GM10248 (cell line): Measurements from ENCODE around the gene ORC4.

Experiments used
- CTCF ChIA-PET: fragments of 300-600 bp; sonication (Branson Sonifier 250); formaldehyde crosslinking; extraction: SDS; loops from one replicate; lab custom pipeline; 2021; ENCODE audit warnings: antibody characterized with exemption; lab: Yijun Ruan, JAX
- POLR2A ChIA-PET: fragments of 350-650 bp; sonication (Branson Sonifier 250); formaldehyde crosslinking; extraction: SDS; loops from one replicate; lab custom pipeline; 2020; ENCODE audit warnings: antibody characterized with exemption; lab: Yijun Ruan, JAX
- DNase-seq: peaks from one replicate; pipeline ENCODE4 v3.0.0; 2012; ENCODE audit errors: extremely low spot score
- TF ChIP-seq, protein P1 (sequence below): IDR thresholded peaks from 2 replicates; pipeline ENCODE4 v1.5.1; 2012; ENCODE audit warnings: mild to moderate bottlenecking, low read depth; ENCODE audit errors: extremely low read depth, missing control alignments, control extremely low read depth

Gene ORC4

DNA sequence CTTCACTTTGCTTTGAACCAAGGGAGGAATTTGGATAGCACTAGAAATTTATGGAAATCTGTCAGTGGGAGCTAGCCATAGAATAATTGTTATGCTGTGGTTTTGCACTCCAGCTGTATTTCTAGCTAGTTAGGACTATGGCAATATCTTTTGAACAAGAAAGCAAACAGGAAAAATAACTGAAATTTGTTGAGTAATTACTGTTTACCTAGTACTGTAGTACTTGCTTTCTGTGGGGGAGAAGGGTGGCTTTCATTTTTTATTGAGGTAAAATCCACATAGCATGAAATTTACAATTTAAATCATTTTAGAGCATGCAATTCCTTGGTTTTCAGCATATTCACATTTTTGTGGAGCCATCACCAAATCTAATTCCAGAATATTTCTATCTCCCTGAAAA is 28.7 kb upstream of the ORC4 start:
- POLR2A ChIA-PET = interaction anchor here (0.5 kb wide), 1 partner anchor 1528 kb away, joined by 3 read pairs; no protein-coding TSS in a partner anchor
- CTCF ChIA-PET = interaction anchor here (1.2 kb wide), 1 partner anchor 59 kb away, joined by 3 read pairs; no protein-coding TSS in a partner anchor
- TF ChIP-seq, protein P1, sequence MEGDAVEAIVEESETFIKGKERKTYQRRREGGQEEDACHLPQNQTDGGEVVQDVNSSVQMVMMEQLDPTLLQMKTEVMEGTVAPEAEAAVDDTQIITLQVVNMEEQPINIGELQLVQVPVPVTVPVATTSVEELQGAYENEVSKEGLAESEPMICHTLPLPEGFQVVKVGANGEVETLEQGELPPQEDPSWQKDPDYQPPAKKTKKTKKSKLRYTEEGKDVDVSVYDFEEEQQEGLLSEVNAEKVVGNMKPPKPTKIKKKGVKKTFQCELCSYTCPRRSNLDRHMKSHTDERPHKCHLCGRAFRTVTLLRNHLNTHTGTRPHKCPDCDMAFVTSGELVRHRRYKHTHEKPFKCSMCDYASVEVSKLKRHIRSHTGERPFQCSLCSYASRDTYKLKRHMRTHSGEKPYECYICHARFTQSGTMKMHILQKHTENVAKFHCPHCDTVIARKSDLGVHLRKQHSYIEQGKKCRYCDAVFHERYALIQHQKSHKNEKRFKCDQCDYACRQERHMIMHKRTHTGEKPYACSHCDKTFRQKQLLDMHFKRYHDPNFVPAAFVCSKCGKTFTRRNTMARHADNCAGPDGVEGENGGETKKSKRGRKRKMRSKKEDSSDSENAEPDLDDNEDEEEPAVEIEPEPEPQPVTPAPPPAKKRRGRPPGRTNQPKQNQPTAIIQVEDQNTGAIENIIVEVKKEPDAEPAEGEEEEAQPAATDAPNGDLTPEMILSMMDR = no peak

DNA sequence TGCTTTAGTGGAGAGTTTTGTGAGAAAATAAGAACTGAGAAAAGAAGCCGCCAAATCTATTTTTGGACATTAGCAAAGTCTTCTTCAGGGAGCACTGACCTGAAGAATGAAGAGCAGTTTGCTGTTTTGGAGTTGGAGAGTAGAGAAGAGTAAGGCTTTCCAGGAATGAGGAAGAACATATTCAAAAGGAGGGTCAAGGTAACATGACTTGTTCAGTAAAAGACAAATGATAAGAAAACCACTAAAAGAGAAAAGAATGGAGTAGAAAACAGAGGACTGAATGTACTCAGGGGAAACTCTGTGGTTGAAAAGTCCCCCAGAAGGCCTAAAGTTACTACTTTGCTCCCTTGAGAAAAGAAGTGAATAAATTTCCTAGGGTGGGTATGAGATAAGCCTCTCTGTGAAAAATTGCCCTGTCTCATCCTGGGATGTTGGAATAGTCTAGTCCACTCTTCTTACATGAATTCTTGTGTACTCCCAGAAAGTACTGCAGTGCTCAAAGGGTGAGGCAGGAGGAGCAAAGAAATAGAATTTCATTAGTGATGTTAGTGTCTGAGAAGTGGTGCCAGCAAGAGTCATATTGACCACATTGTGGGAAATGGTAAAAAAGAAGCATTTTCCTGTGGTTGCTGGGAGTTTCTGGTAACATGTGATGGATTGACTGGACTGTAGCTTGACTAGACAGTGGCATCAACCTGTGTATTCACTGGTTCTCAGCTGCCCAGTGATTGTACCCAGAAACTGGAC is 28.1 kb upstream of the ORC4 start:
- CTCF ChIA-PET = interaction anchor here (1.2 kb wide), 1 partner anchor 58 kb away, joined by 3 read pairs; no protein-coding TSS in a partner anchor
- TF ChIP-seq, protein P1 = no peak
- DNase-seq = peak; percentile 16
- POLR2A ChIA-PET = interaction anchor here (0.5 kb wide), 1 partner anchor 1528 kb away, joined by 3 read pairs; no protein-coding TSS in a partner anchor

More for the DNA sequence above, 28.7 kb upstream of the ORC4 start:
- DNase-seq = no peak

DNA sequence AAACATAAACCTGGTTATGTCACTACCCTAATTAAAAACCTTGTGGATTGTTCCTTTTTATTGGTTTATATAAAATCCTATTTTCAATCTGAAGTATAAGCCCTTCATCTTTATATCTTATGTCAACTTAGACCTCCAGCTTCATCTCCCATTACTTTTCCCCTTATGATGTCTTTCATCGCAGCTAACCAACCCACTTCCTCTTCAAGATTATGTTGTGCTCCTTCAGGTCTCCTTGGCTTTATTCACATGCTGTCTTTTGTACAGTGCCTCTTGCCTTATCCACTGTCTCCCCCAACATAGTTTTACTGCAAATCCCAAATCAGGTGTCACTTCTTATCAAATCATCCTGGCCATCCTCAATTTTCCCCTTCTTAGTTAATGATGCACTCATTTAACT is 26.3 kb upstream of the ORC4 start:
- ChIA-PET POLR2A (interaction anchor here (0.5 kb wide), 1 partner anchor 26 kb away, joined by 3 read pairs; the partner anchor contains the start of gene MBD5), CTCF (interaction anchor here (0.8 to 1.0 kb wide), 2 partner anchors 24 to 462 kb away, joined by 3 read pairs; no protein-coding TSS in a partner anchor)
- no peak for DNase-seq
- TF ChIP-seq, protein P1 = no peak

DNA sequence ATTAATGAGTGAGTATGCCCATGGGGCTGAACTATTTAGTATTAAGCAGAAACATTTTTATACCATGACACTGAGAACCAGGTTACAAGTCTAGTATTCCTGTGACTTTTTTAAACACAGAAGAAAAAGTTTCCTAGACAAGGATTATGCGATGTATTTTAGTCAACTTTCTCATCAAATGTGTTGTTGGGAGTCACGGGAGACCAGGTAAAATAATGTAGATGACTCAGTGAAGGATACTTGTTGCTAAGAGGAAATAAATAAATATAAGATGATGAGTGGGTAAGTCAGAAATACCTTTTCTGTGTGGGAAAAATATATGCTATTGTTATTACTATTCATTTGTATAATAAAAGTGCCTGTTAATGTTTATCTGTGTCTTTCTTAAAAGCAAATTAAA is 23.8 kb upstream of the ORC4 start:
- POLR2A ChIA-PET = no interaction called here
- CTCF ChIA-PET = no interaction called here
- TF ChIP-seq, protein P1 = no peak
- DNase-seq = no peak

DNA sequence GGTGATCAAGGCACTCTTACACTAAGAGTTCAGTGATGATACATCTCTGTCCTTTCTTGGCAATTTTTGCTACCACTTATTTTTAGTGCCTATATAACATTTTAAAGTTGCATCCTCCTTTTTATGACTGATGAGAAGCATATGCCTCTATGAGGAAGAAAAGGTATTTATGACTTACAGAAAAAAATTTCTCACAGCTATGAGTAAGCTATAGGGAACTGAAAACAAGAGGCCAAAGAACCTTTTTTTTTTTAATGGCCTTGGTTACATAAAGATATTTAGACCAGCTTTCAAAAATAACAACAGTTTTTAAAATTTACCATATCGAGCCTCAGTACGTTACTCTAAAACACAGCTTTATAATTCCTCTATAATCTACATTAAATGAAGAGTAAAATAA is 21.7 kb upstream of the ORC4 start:
- CTCF ChIA-PET = interaction anchor here (0.8 to 2.1 kb wide), 7 partner anchors 9 to 34 kb away, joined by 3 to 6 read pairs (median 4); no protein-coding TSS in a partner anchor
- POLR2A ChIA-PET = no interaction called here
- TF ChIP-seq, protein P1 = no peak
- peak; percentile 38 for DNase-seq

DNA sequence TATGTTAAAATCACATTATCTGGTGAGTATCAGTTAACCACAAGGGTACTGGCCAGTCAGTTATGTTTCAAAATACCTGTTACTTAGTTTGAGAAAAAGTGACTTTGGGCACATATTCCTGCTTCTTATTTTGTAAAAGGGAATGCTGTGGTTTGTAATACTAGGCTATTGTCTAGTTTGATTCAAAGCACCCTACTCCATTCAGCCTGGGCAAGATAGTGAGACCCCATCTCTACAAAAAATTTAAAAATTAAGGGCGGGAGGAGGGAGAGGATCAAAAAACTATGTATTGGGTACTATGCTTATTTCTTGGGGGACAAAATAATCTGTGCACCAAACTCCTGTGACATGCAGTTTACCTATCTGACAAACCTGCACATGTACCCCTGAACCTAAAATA is 19.2 kb upstream of the ORC4 start:
- TF ChIP-seq, protein P1 = no peak
- POLR2A ChIA-PET = no interaction called here
- CTCF ChIA-PET = interaction anchor here (1.4 to 1.9 kb wide), 3 partner anchors 8 to 17 kb away, joined by 4 to 9 read pairs (median 6); no protein-coding TSS in a partner anchor
- no peak for DNase-seq
